Osteocyte (in vitro differentiated cells): Measurements from ENCODE around the gene PIBF1. TPM values are rescaled to one million over a fixed set of nuclear protein-coding genes. Genes with fewer than 3 reads are reported as not detected.

ENCODE experiments used
- DNase-seq: peaks from one replicate; pipeline ENCODE4 v3.0.0; 2021; ENCODE audit warnings: mixed read lengths; ENCODE audit not compliant: unreplicated experiment; ENCODE audit errors: extremely low spot score
- H3K27ac Mint-ChIP-seq: one replicate; pipeline ENCODE4 v1.8.0; 2021; ENCODE audit warnings: mild to moderate bottlenecking, mixed read lengths; ENCODE audit not compliant: unreplicated experiment
- H3K27me3 Mint-ChIP-seq: one replicate; pipeline ENCODE4 v1.8.0; 2021; ENCODE audit warnings: mixed read lengths; ENCODE audit not compliant: unreplicated experiment
- H3K36me3 Mint-ChIP-seq: one replicate; pipeline ENCODE4 v1.8.0; 2021; ENCODE audit warnings: mixed read lengths; ENCODE audit not compliant: unreplicated experiment
- H3K4me1 Mint-ChIP-seq: one replicate; pipeline ENCODE4 v1.8.0; 2021; ENCODE audit warnings: mixed read lengths; ENCODE audit not compliant: unreplicated experiment
- H3K4me3 Mint-ChIP-seq: one replicate; pipeline ENCODE4 v1.8.0; 2021; ENCODE audit warnings: mild to moderate bottlenecking, moderate library complexity, mixed read lengths; ENCODE audit not compliant: unreplicated experiment
- H3K9me3 Mint-ChIP-seq: one replicate; pipeline ENCODE4 v1.8.0; 2021; ENCODE audit warnings: mixed read lengths; ENCODE audit not compliant: unreplicated experiment
- total RNA-seq: library from RNA; stranded (reverse); gene quantifications from 2 replicates; pipeline ENCODE4 v1.2.1, GENCODE V29; 2021
- TF ChIP-seq, protein P1 (sequence below): fragments of 200-600 bp; sonication (generic); IDR thresholded peaks from 2 replicates; pipeline ENCODE4 v1.5.0; 2021; ENCODE audit warnings: antibody characterized with exemption, mild to moderate bottlenecking, moderate library complexity

The PIBF1 gene
- total RNA-seq, 1 donor from 2014 or later: 22.6 TPM

DNA sequence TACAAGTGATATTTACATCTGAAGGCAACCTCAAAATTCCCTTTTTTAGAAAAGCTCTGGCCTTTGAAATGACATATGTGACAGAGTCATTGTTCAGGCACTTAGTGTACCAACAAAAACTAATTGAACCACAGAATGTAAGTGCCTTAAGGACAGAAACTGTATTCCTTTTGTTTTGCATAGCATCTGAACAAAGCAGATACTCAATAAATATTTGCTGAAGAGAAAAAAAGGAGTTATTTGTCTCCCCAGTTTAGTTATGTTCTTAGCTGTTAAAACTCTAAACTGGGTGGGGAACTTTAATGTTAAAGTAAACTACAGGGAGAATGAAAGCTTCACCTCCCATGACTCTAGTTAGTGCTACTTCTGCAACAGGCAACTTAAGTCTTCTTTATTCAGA, 220.0 kb downstream of the PIBF1 start:
- no peak overlapping the region for H3K4me3 Mint-ChIP-seq
- H3K27ac Mint-ChIP-seq: no peak overlapping the region
- no peak for DNase-seq
- TF ChIP-seq, protein P1, sequence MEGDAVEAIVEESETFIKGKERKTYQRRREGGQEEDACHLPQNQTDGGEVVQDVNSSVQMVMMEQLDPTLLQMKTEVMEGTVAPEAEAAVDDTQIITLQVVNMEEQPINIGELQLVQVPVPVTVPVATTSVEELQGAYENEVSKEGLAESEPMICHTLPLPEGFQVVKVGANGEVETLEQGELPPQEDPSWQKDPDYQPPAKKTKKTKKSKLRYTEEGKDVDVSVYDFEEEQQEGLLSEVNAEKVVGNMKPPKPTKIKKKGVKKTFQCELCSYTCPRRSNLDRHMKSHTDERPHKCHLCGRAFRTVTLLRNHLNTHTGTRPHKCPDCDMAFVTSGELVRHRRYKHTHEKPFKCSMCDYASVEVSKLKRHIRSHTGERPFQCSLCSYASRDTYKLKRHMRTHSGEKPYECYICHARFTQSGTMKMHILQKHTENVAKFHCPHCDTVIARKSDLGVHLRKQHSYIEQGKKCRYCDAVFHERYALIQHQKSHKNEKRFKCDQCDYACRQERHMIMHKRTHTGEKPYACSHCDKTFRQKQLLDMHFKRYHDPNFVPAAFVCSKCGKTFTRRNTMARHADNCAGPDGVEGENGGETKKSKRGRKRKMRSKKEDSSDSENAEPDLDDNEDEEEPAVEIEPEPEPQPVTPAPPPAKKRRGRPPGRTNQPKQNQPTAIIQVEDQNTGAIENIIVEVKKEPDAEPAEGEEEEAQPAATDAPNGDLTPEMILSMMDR: no peak
- H3K4me1 Mint-ChIP-seq: peaks cover 5% of the 10 kb centered on the region
- H3K9me3 Mint-ChIP-seq: no peaks in the 10 kb centered on the region
- peaks cover 5% of the 10 kb centered on the region for H3K36me3 Mint-ChIP-seq
- no peaks in the 10 kb centered on the region for H3K27me3 Mint-ChIP-seq

DNA sequence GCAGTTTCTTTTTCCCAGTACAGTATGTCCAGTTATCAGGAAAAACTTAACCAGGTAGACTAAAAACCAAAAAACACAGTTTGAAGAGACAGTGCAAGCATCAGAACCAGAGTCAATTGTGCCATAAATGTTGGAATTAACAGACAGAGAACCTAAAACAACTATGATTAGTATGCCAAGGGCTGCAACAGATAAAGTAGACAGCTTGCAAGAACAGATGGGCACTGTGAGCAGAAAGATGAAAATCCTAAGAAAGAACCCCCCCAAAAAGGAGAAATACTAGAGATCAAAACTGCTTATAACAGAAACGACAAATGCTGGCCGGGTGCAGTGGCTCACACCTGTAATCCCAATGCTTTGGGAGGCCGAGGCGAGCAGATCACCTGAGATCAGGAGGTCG, 229.8 kb downstream of the PIBF1 start:
- H3K27me3 Mint-ChIP-seq: no peaks in the 10 kb centered on the region
- no peaks in the 10 kb centered on the region for H3K4me1 Mint-ChIP-seq
- no peak overlapping the region for H3K27ac Mint-ChIP-seq
- TF ChIP-seq, protein P1: no peak
- H3K4me3 Mint-ChIP-seq: no peak overlapping the region
- H3K36me3 Mint-ChIP-seq: peaks cover 11% of the 10 kb centered on the region
- DNase-seq: no peak
- no peaks in the 10 kb centered on the region for H3K9me3 Mint-ChIP-seq

DNA sequence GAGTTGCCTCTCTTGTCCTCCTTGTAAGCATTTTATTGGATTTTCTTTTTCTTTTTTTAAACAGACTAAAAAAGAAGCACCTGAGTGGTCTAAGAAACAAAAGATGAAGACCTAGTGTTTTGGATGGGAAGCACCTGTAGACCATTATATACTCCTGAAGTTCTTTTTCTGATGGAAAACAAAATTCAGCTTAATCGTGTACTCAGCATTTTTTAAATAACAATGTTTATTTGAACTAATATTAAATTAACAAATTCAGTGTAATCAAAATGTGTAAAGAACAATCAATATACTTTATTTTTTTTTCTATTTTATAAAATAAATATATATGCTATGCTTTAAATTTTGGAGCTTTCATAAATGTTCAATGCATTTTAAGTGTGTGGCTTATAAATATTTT, 233.9 kb downstream of the PIBF1 start:
- TF ChIP-seq, protein P1: no peak
- Mint-ChIP-seq H3K4me1 (peaks cover 3% of the 10 kb centered on the region), H3K4me3 (no peak overlapping the region), H3K27me3 (no peaks in the 10 kb centered on the region), H3K27ac (no peak overlapping the region), H3K36me3 (peaks cover 16% of the 10 kb centered on the region), H3K9me3 (no peaks in the 10 kb centered on the region)
- DNase-seq: no peak

DNA sequence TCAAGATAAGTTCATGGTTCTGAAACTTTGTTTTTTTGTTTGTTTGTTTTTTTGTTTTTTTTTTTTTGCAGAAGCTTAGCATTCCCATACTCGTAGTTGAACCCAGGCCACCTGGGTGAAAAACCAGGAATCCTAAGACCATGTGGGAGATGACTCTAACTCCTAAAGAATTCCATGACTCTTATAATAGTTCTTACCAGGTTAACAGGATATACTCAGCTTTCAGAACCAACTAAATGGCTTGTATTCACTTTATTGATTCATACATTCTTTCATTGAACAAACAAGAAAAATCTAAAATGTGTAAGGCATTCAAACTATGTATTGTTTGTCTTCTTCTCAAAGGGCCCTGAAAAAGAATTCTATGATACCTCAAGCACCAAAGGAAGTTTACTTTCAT, 236.4 kb downstream of the PIBF1 start:
- no peak for DNase-seq
- no peaks in the 10 kb centered on the region for H3K27me3 Mint-ChIP-seq
- H3K9me3 Mint-ChIP-seq: no peaks in the 10 kb centered on the region
- no peak overlapping the region for H3K4me3 Mint-ChIP-seq
- H3K4me1 Mint-ChIP-seq: peaks cover 3% of the 10 kb centered on the region
- H3K36me3 Mint-ChIP-seq: peaks cover 10% of the 10 kb centered on the region
- H3K27ac Mint-ChIP-seq: no peak overlapping the region
- TF ChIP-seq, protein P1: no peak

DNA sequence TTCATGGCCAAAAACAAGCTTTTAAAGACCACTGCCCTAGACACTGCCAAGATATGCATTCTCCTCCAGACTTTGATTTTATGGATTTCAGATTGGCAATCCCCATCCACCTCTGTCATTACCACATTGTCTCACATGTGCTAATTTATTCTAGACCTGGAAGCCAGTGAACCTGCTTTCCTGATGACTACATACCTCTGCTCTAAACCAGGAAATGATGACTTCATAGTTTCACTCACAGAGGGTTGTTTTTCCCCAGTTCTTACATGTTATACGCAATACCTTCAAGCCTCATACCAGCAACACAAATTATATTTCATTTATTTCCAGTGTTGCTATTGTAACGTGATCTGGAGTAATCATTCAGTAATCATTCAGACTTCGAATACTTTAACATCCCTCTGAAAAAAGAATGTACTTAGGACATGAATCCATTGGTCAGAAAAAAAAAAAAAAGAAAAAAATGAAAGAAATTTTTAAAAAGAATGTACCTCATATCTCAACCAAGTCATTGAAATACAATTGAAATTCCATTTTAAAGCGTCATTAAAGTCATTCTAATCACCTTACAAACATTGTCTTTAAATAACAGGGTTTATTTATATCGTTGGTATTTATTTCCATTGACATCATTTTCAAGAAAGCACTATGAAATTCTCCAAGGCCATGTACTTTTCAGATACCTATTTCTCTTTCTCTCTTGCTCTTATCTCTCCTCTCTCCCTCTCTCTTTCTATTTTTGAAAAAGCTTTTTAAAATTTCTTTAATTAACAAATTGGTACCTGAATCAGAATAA, 243.5 kb downstream of the PIBF1 start:
- Mint-ChIP-seq H3K4me1 (no peaks in the 10 kb centered on the region), H3K27ac (no peak overlapping the region), H3K36me3 (peaks cover 4% of the 10 kb centered on the region), H3K4me3 (no peak overlapping the region), H3K9me3 (no peaks in the 10 kb centered on the region), H3K27me3 (no peaks in the 10 kb centered on the region)
- TF ChIP-seq, protein P1: no peak
- no peak for DNase-seq
